HG02623 (cell line): ENCODE results near the gene PPP1R37.
A peak's percentile ranks its signal among the peaks of the same experiment; 100 is the strongest.

Source experiments
- ATAC-seq: cut with Tn5 transposase; IDR thresholded peaks from one replicate; pipeline ENCODE4 v1.9.1; 2021; ENCODE audit warnings: moderate library complexity; ENCODE audit not compliant: unreplicated experiment

PPP1R37 gene

DNA sequence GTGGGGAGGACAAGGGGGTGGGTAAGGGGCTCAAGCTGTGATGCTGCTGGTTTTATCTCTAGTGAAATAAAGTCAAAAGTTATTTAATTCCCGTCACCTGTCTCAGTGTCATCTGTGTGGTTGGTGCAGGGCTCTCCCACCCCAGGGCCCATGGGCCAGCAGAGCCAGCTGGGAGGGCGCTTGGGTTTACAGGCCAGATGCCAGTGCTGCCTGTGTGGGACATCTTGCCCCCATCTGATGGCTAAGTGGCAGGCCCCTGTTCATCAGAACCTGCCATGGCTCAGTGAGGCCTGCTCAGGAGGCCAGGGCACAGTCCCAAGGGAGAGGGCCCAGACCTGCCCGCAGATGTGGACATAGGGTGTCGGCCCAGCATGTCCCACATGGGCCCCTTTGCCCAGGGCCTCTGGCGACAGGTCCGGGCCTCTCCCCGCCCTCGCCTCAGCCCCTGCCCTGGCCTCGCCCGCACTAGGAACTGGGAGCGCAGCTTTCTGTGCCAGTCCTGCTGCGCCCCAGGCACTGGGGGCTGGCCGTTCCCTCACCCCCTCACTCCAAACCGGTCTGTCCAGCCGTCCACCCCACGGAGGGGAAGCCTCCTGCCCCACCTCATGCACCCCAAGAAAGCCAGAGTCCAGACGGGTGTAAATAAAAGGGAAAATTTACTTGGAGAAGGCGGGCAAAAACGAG, 22.0 kb upstream of the PPP1R37 start:
- ATAC-seq = no peak

DNA sequence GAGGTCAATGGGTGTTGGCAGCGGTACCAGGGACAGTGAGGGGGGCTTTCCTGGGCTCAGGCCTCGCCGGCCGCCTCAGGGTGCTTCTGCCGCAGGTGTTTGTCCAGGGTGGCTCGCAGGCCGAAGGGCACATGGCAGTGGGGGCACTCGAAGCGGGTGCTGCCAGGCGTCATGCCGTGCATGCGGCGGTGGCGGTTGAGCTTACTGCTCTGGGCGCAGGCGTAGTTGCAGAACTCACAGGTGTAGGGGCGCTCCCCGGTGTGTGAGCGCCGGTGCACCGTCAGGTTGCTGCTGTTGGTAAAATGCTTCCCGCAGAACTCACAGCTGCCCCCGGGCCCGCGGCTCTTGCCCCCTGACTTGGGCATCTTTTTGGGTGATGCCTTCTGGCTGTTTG, 21.4 kb upstream of the PPP1R37 start:
- no peak for ATAC-seq

GRCh38 chr19:45071969-45072790, 20.8 kb upstream of the PPP1R37 start:
- ATAC-seq = no peak

- no peak for ATAC-seq
Observed at GRCh38 chr19:45074744-45075300, 18.2 kb upstream of the PPP1R37 start.

GRCh38 chr19:45075301-45076028, 17.5 kb upstream of the PPP1R37 start:
- ATAC-seq = peak; percentile 51

DNA sequence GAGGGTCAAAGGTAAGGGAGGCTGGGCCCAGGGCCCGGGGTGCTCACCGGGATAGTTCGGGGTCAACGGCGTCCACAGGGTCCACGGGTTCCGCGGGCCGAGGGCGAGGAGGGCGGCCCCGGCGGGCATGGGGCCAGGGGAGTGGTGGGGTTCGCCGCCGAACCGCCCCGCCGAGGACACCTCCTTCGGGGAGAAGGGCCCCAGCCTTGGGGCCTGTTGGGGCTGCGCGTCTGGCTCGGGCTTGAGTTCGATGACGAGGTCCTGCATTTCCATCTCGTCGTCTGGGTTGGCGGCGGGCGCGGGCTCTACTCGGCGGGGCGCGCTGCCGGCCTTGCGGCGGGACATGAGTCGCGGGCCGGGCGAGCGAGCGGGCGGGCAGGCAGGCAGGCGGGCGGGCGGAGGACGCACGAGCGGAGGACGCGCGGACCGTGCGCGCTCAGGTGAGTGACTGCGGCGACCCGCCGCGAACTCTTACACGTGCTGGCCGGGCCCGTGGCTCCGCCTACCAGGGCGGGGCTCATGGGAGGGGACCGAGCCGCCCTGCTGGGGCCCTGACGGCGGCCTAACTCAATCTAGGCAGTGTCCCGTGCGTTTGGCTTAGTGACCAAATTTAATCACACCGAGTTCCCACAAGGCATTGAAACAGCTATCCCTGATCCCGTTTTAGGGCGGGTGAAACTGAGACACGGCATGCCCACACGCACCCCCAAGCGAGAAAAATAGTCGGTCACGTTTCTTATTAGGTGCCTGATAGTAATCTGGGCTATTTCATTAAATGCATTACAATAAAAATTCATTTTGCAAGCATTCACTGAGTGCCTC, 16.7 kb upstream of the PPP1R37 start, which contains the start of gene ZNF296:
TSS of gene ZNF296 (minus strand) at position 450 of the 822 bp plus-strand sequence. CDS start at position 345, 105 bp downstream.
- ATAC-seq = peak; percentile 39

GRCh38 chr19:45076851-45077730, 15.9 kb upstream of the PPP1R37 start:
- no peak for ATAC-seq

DNA sequence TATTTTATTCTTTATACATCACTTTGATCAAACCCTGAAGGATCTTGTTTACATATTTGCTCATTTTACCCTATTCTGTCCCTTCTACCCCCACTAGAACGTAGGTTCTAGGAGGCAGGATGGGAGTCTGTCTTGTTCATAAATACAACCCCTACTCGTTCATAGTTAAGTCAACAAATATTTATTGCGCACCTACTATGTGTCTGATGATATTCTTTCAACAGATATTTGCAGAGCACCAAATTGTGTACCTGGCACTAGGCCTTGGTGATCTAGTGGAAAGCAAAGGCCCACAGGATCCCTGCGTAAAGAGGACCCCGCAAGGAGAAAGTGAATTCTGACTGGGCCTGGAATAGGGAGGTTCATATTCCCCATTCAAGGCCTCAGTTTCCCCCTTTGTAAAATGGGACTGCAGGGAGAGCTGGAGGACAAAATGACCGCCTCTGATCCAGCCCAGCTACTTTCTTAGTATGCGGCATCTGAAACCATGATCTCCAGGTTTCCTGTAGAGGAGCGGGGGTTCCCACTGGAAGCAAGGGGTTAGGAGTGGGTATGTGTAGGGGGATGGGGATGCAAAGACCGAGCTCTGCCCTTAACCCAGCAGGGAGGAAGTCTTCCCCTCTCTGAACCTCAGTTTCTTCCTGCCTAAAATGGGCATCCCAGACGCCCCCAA, 14.5 kb upstream of the PPP1R37 start:
- no peak for ATAC-seq

- no peak for ATAC-seq
Observed at GRCh38 chr19:45079063-45079910, 13.7 kb upstream of the PPP1R37 start, which contains the start of gene GEMIN7. Gene GEMIN7, plus strand, starts transcription at chr19:45079260. Its CDS starts 10,855 bp downstream, at chr19:45090115.

GRCh38 chr19:45079911-45080370, 13.0 kb upstream of the PPP1R37 start:
- ATAC-seq = no peak

DNA sequence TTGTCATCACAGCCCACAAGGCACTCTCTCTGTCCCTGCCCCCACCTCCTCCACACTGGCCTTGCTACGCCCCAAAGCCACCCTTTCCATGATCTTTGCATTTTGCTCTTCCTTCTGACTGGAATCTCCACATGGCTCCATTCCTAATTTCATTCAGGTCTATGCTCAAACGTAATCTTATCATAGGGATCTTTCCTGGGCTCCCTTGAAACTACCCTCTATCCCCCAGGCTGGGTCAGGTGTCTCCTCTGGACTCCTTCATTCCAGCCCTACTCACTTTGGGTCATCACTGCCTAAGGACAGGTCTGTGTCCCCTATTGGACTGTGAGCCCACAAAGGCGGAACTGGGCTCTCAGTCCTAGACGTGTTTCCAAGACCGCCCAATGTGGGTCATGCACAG, 10.8 kb upstream of the PPP1R37 start:
- no peak for ATAC-seq

DNA sequence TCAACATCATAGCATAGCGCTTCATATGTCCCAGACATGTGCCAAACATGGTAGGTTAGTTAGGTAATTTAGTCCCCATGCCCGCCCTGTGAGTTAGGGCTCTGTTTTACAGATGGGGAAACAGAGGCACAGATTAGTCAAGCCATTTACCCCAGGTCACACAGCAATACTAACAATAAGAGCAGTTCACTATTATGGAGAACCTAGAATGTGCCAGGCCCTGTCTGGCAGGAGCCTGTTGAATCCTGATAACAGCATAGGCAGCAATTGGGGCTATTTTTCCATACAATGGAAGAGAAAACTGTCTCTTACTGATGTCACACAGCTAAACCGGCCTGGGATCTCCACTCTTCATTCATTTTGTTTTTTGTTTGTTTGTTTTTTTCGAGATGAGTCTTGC, 6.5 kb upstream of the PPP1R37 start:
- ATAC-seq = no peak

GRCh38 chr19:45087531-45087930, 5.4 kb upstream of the PPP1R37 start:
- no peak for ATAC-seq

GRCh38 chr19:45090034-45090433, 2.9 kb upstream of the PPP1R37 start:
- ATAC-seq = no peak

GRCh38 chr19:45090606-45091005, 2.4 kb upstream of the PPP1R37 start:
- ATAC-seq = no peak

DNA sequence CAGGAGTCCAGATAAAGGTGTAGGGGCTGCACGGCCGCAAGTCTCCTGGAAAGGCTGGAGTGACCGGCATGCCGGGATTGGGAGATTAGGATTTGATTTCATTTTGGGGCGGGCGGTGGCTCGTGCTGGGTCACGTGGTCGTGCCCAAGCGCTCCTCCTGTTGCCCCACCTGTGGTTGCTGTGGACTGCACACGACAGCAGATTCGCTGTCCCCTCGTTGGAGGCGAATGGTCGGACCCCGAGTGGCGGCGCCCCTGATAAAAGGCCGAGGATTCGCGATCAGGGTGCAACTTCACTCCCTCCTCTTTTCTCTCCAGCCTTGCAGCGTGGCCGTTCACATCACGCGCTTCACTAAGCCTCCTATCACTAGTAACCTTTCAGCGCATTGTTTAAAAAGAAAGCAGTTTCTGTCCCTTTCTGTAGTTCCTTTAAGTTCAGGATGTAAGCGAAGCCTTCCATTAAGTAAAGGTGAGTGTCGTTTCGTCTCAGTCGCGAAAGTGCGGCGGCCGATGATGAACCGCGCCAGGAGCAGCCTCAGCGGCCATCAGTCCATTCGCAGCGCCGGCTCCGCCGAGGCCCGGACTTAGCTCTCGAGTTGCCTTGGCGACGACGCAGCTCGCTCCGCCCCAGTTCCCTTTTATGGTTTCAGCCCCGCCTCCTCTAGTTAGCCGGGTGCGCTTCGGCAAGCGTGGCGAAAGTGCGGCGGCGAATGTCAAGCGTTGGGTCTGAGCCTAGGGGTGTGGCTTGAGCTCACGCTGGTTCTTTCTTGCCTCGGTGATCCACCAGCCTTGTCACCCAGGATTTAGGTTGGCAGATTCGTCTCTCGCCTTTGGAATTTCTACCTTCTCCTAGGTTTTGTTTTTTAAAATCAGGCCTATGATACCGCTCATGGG, 1.7 kb upstream of the PPP1R37 start:
- peak; percentile 55 for ATAC-seq

DNA sequence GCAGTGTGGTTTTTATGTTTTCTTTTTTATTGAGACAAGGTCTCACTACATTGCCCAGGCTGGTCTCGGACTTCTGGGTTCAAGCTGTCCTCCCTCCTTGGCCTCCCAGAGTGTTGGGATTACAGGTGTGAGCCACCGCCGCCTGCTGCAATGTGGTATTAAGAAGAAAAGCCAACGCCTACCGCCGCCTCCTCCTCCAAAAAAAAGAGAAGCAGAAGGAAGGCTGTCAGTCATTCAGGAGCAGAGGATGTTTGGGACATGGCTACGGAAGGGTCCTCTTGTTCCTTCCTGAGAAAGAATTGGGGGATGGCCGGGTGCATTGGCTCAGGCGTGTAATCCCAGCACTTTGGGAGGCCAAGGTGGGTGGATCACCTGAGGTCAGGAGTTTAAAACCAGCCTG, 1.2 kb downstream of the PPP1R37 start:
- ATAC-seq = no peak
